K562 (cell line): ENCODE data around the gene PODXL2. TPM values are rescaled to one million over a fixed set of nuclear protein-coding genes. Genes with fewer than 3 reads are reported as not detected.

Experiments
- POLR2A ChIP-seq: fragments of 450-650 bp; conservative IDR thresholded peaks from 2 replicates; pipeline ENCODE4 v1.6.1; 2016
- REST ChIP-seq, 2 experiments: fragments of 450-650 bp; formaldehyde crosslinking in 1 of 2; IDR thresholded peaks; 2 replicates each; pipeline versions ENCODE4 v1.4.0 to v1.6.1; 2014 to 2020; ENCODE audit warnings: mild to moderate bottlenecking in 2 of 2, borderline replicate concordance in 1 of 2, low read depth in 1 of 2
- ZBTB11 ChIP-seq, 3 experiments: fragments of 200-800 bp in 1 of 3; fragments of 250-450 bp in 1 of 3; fragments of 450-650 bp in 1 of 3; sonication (Bioruptor Pico) in 1 of 3; sonication (Bioruptor generic) in 1 of 3; formaldehyde crosslinking in 1 of 3; IDR thresholded peaks; 2 replicates each; pipeline versions ENCODE4 v1.6.1 to v1.8.0; 2016 to 2022; ENCODE audit warnings: mild to moderate bottlenecking in 2 of 3, missing genetic modification characterization in 2 of 3, missing compliant biosample characterization in 1 of 3, moderate library complexity in 1 of 3
- ZBTB5 ChIP-seq: fragments of 450-650 bp; IDR thresholded peaks from 2 replicates; pipeline ENCODE4 v1.6.1; 2017; ENCODE audit warnings: antibody characterized with exemption
- ZNF311 ChIP-seq: fragments of 250-450 bp; sonication (Bioruptor Pico); IDR thresholded peaks from 2 replicates; pipeline ENCODE4 v1.4.0; 2020; ENCODE audit warnings: mild to moderate bottlenecking, moderate library complexity
- ZNF740 ChIP-seq, 3 experiments: fragments of 200-800 bp in 1 of 3; sonication (Bioruptor generic) in 1 of 3; sonication (generic) in 1 of 3; formaldehyde crosslinking in 1 of 3; IDR thresholded peaks; 2 replicates each; pipeline versions ENCODE4 v1.6.1 to v1.8.0; 2016 to 2022; ENCODE audit warnings: mild to moderate bottlenecking in 2 of 3, missing compliant biosample characterization in 2 of 3, missing genetic modification characterization in 2 of 3, missing genetic modification reagents in 1 of 3
- polyA plus RNA-seq, 8 experiments: library from polyadenylated mRNA; depleted of rRNA in 4 of 8; stranded (reverse) in 5 of 8; unstranded in 3 of 8; fragments of >200 nt; fragmentation: Nextera tagmentation in 2 of 8; fragmentation: Illumina TruSeq in 1 of 8; extraction: Ambion mirVana in 2 of 8; extraction: Trizol in 1 of 8; gene quantifications; 2 replicates each; pipeline versions ENCODE4 v1.2.1 to v1.2.3, GENCODE V29; 2011 to 2014; ENCODE audit warnings: inconsistent platforms in 1 of 8, missing spikeins in 1 of 8
- total RNA-seq, 7 experiments: library from RNA; depleted of rRNA in 6 of 7; stranded (reverse); fragments of >200 nt in 6 of 7; fragmentation: Illumina TruSeq in 2 of 7; extraction: Trizol in 2 of 7; gene quantifications; 2 replicates each; pipeline versions ENCODE4 v1.2.1 to v1.2.3, GENCODE V29; 2011 to 2021; ENCODE audit warnings: low replicate concordance in 1 of 7

The PODXL2 gene
- total and polyA plus RNA-seq, 9 of the 15 experiments (the other 6 are each of a cell fraction or from before 2014, with no cell fraction given): 0.03 to 52.5 (median 21.9) TPM

- no peak for TF ChIP-seq REST (IDR thresholded peaks at IDR 0.05; ENCODE audit: borderline replicate concordance)
- peak; percentile 80; the same call in 1 of the 2 replicates for TF ChIP-seq REST (CRISPR knock-in tag; IDR thresholded peaks at IDR 0.05; ENCODE audit: low read depth)
- TF ChIP-seq ZNF311 (CRISPR knock-in tag): no peak
- 0 out of 6 replicates have a peak, but pooled peaks of 1 of the 3 experiments have one; percentile 2 for TF ChIP-seq ZBTB11 (CRISPR knock-in tag; IDR thresholded peaks at IDR 0.05)
- peak; percentile 19; the same call in 1 of the 2 replicates for TF ChIP-seq ZNF740 (CRISPR knock-in tag; IDR thresholded peaks at IDR 0.05)
- TF ChIP-seq ZNF740 (tag; IDR thresholded peaks at IDR 0.05): no peak
- no peak for TF ChIP-seq POLR2A
- no peak for TF ChIP-seq ZBTB5
Measured at GRCh38 chr3:127629467-127630403, 750 bp downstream of the PODXL2 start (continued).
